Measurements from ENCODE around the gene SMARCA1. TPM values are rescaled to one million over a fixed set of nuclear protein-coding genes. Genes with fewer than 3 reads are reported as not detected.

SMARCA1 gene
- total RNA-seq, 1 experiment from 2014 or later: 88.5 TPM

DNA sequence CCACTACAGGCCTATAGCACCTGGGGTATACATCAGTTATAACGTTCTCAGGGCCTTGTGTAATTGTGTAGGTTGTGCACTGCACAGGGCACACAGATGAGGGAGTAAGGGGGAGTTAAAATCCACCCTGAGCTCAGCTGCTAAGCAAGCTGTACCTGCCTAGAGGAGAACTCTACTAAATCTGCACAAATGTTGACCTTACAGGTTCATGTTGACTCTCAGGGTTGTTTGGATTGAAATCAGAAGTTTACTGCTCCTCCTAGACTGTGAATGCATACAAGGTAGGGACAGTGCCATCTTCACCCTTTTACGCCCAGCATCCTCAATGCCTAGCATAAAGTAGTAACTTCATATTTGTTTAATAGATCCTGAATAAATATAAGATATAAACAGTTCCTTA is 89.8 kb downstream of the SMARCA1 start:
- Histone ChIP-seq H3K79me2 (ENCODE audit: low read depth) (no peaks in the 10 kb centered on the region), H3K36me3 (ENCODE audit: low read depth) (no peaks in the 10 kb centered on the region), H3K9me3 (ENCODE audit: insufficient read depth, low read depth) (no peaks in the 10 kb centered on the region), H3K27me3 (ENCODE audit: insufficient read depth, low read depth) (no peaks in the 10 kb centered on the region), H3K27ac (no peak overlapping the region), H3K4me3 (no peak overlapping the region), H3F3A (ENCODE audit: insufficient read depth, low read depth) (no peaks in the 10 kb centered on the region), H3K4me1 (replicated peaks; ENCODE audit: insufficient read depth) (no peaks in the 10 kb centered on the region), H2AFZ (no peak overlapping the region), H3K4me2 (no peak overlapping the region), H3K9me2 (ENCODE audit: insufficient read depth) (no peaks in the 10 kb centered on the region; the same call in 1 of the 2 replicates), H4K20me1 (ENCODE audit: insufficient read depth) (no peaks in the 10 kb centered on the region)
- intact Hi-C loops (cut with micrococcal nuclease; ENCODE audit: unreplicated experiment): no loop called here
- DNase-seq: no peak
- BruUV-seq (replicated peaks): no TSS peak
- ChIA-PET POLR2A (ENCODE audit: unreplicated experiment) (no interaction called here), CTCF (no interaction called here)
- TF ChIP-seq, protein P1, sequence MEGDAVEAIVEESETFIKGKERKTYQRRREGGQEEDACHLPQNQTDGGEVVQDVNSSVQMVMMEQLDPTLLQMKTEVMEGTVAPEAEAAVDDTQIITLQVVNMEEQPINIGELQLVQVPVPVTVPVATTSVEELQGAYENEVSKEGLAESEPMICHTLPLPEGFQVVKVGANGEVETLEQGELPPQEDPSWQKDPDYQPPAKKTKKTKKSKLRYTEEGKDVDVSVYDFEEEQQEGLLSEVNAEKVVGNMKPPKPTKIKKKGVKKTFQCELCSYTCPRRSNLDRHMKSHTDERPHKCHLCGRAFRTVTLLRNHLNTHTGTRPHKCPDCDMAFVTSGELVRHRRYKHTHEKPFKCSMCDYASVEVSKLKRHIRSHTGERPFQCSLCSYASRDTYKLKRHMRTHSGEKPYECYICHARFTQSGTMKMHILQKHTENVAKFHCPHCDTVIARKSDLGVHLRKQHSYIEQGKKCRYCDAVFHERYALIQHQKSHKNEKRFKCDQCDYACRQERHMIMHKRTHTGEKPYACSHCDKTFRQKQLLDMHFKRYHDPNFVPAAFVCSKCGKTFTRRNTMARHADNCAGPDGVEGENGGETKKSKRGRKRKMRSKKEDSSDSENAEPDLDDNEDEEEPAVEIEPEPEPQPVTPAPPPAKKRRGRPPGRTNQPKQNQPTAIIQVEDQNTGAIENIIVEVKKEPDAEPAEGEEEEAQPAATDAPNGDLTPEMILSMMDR (conservative IDR thresholded peaks at IDR 0.05): no peak
- TF ChIP-seq EZH2 (IDR thresholded peaks at IDR 0.05; ENCODE audit: low read depth): no peak

GRCh38 chrX:129427267-129427666 is 96.0 kb downstream of the SMARCA1 start:
- H3K79me2 ChIP-seq (ENCODE audit: low read depth): no peaks in the 10 kb centered on the region
- H3K4me2 ChIP-seq: no peak overlapping the region
- ChIA-PET POLR2A (ENCODE audit: unreplicated experiment) (no interaction called here), CTCF (no interaction called here)
- H3K9me2 ChIP-seq (ENCODE audit: insufficient read depth): no peaks in the 10 kb centered on the region
- H3K4me1 ChIP-seq (replicated peaks; ENCODE audit: insufficient read depth): no peaks in the 10 kb centered on the region
- no peak overlapping the region for H3K4me3 ChIP-seq
- no peak overlapping the region for H3K27ac ChIP-seq
- H3K9me3 ChIP-seq (ENCODE audit: insufficient read depth, low read depth): peaks cover 15% of the 10 kb centered on the region
- BruUV-seq (replicated peaks): no TSS peak
- DNase-seq: no peak
- no peaks in the 10 kb centered on the region for H4K20me1 ChIP-seq (ENCODE audit: insufficient read depth)
- H3F3A ChIP-seq (ENCODE audit: insufficient read depth, low read depth): no peaks in the 10 kb centered on the region
- no peaks in the 10 kb centered on the region for H3K27me3 ChIP-seq (ENCODE audit: insufficient read depth, low read depth)
- intact Hi-C loops (cut with micrococcal nuclease; ENCODE audit: unreplicated experiment): no loop called here
- H3K36me3 ChIP-seq (ENCODE audit: low read depth): 0 out of 2 replicates have a peak, but pooled peaks cover 4% of the 10 kb centered on the region
- TF ChIP-seq, protein P1 (conservative IDR thresholded peaks at IDR 0.05): no peak
- no peak for TF ChIP-seq EZH2 (IDR thresholded peaks at IDR 0.05; ENCODE audit: low read depth)
- no peak overlapping the region for H2AFZ ChIP-seq

GRCh38 chrX:129423191-129423590 is 100.1 kb downstream of the SMARCA1 start:
- Histone ChIP-seq H3F3A (ENCODE audit: insufficient read depth, low read depth) (no peaks in the 10 kb centered on the region), H3K4me3 (no peak overlapping the region), H3K4me1 (replicated peaks; ENCODE audit: insufficient read depth) (no peaks in the 10 kb centered on the region), H3K79me2 (ENCODE audit: low read depth) (no peaks in the 10 kb centered on the region), H3K27ac (no peak overlapping the region), H2AFZ (no peak overlapping the region), H3K9me2 (ENCODE audit: insufficient read depth) (no peaks in the 10 kb centered on the region), H3K36me3 (ENCODE audit: low read depth) (0 out of 2 replicates have a peak, but pooled peaks cover 2% of the 10 kb centered on the region), H3K4me2 (no peak overlapping the region), H4K20me1 (ENCODE audit: insufficient read depth) (no peaks in the 10 kb centered on the region), H3K9me3 (ENCODE audit: insufficient read depth, low read depth) (peaks cover 20% of the 10 kb centered on the region), H3K27me3 (ENCODE audit: insufficient read depth, low read depth) (no peaks in the 10 kb centered on the region)
- TF ChIP-seq, protein P1 (conservative IDR thresholded peaks at IDR 0.05): no peak
- TF ChIP-seq EZH2 (IDR thresholded peaks at IDR 0.05; ENCODE audit: low read depth): no peak
- no peak for DNase-seq
- intact Hi-C loops (cut with micrococcal nuclease; ENCODE audit: unreplicated experiment): no loop called here
- ChIA-PET POLR2A (ENCODE audit: unreplicated experiment) (no interaction called here), CTCF (no interaction called here)
- no TSS peak for BruUV-seq (replicated peaks)
